ENCODE data around the gene DUSP16. TPM values are rescaled to one million over a fixed set of nuclear protein-coding genes. Genes with fewer than 3 reads are reported as not detected.

DUSP16 gene
- total RNA-seq, 1 donor from 2014 or later = 26.1 TPM

GRCh38 chr12:12507121-12507520 lies 55.5 kb downstream of the DUSP16 start:
- Histone ChIP-seq H4K20me1 (ENCODE audit: low read depth) (peaks cover 12% of the 10 kb centered on the region), H3K4me3 (no peak overlapping the region), H3K9me3 (ENCODE audit: low read depth) (no peaks in the 10 kb centered on the region), H3K27me3 (no peaks in the 10 kb centered on the region), H3K79me2 (ENCODE audit: low read depth) (peaks cover 53% of the 10 kb centered on the region), H3K4me1 (peaks cover 24% of the 10 kb centered on the region), H2AFZ (replicated peaks) (no peak overlapping the region), H3K27ac (no peak overlapping the region), H3K4me2 (peak overlapping the region; percentile 29), H3K9ac (no peak overlapping the region), H3K36me3 (no peaks in the 10 kb centered on the region), H3F3A (ENCODE audit: low read depth) (no peaks in the 10 kb centered on the region)
- Mint-ChIP-seq H3K36me3 (peaks cover 8% of the 10 kb centered on the region), H3K27me3 (ENCODE audit: insufficient read depth, low read depth) (no peaks in the 10 kb centered on the region), H3K27ac (no peak overlapping the region), H3K4me1 (peaks cover 28% of the 10 kb centered on the region), H3K9me3 (no peaks in the 10 kb centered on the region), H3K4me3 (no peak overlapping the region)
- no peak for TF ChIP-seq EZH2 (IDR thresholded peaks at IDR 0.05)
- TF ChIP-seq CTCF (IDR thresholded peaks at IDR 0.05) = no peak
- no peak for TF ChIP-seq EZH2phosphoT487 (IDR thresholded peaks at IDR 0.05)
- DNase-seq (ENCODE audit: low spot score) = no peak

GRCh38 chr12:12506496-12506890 lies 56.2 kb downstream of the DUSP16 start:
- DNase-seq (ENCODE audit: low spot score) = peak; percentile 24
- no peak overlapping the region for H3K4me3 ChIP-seq
- H3K36me3 ChIP-seq = no peaks in the 10 kb centered on the region
- peaks cover 8% of the 10 kb centered on the region for H3K36me3 Mint-ChIP-seq
- H3K27ac Mint-ChIP-seq = no peak overlapping the region
- no peaks in the 10 kb centered on the region for H3K27me3 ChIP-seq
- H3K27ac ChIP-seq = no peak overlapping the region
- peaks cover 12% of the 10 kb centered on the region for H4K20me1 ChIP-seq (ENCODE audit: low read depth)
- H3K4me1 Mint-ChIP-seq = peaks cover 28% of the 10 kb centered on the region
- H3K9me3 Mint-ChIP-seq = no peaks in the 10 kb centered on the region
- peaks cover 24% of the 10 kb centered on the region for H3K4me1 ChIP-seq
- H3K9me3 ChIP-seq (ENCODE audit: low read depth) = no peaks in the 10 kb centered on the region
- H3K27me3 Mint-ChIP-seq (ENCODE audit: insufficient read depth, low read depth) = no peaks in the 10 kb centered on the region
- no peak overlapping the region for H3K9ac ChIP-seq
- H3F3A ChIP-seq (ENCODE audit: low read depth) = no peaks in the 10 kb centered on the region
- TF ChIP-seq EZH2 (IDR thresholded peaks at IDR 0.05) (no peak), EZH2phosphoT487 (IDR thresholded peaks at IDR 0.05) (no peak), CTCF (IDR thresholded peaks at IDR 0.05) (no peak)
- H2AFZ ChIP-seq (replicated peaks) = no peak overlapping the region
- peaks cover 53% of the 10 kb centered on the region for H3K79me2 ChIP-seq (ENCODE audit: low read depth)
- H3K4me2 ChIP-seq = peak overlapping the region; percentile 29
- no peak overlapping the region for H3K4me3 Mint-ChIP-seq

GRCh38 chr12:12505544-12506495 lies 56.8 kb downstream of the DUSP16 start:
- DNase-seq (ENCODE audit: low spot score) = no peak

More at GRCh38 chr12:12505544-12506495, 56.8 kb downstream of the DUSP16 start:
- peaks cover 3% of the 10 kb centered on the region for H3F3A ChIP-seq (ENCODE audit: low read depth)
- peaks cover 24% of the 10 kb centered on the region for H3K4me1 ChIP-seq
- no peak overlapping the region for H2AFZ ChIP-seq (replicated peaks)
- peaks cover 53% of the 10 kb centered on the region for H3K79me2 ChIP-seq (ENCODE audit: low read depth)
- H3K27me3 Mint-ChIP-seq (ENCODE audit: insufficient read depth, low read depth) = no peaks in the 10 kb centered on the region
- H3K4me2 ChIP-seq = peak overlapping the region; percentile 29
- H3K9me3 ChIP-seq (ENCODE audit: low read depth) = no peaks in the 10 kb centered on the region
- H3K4me1 Mint-ChIP-seq = peaks cover 28% of the 10 kb centered on the region
- peak overlapping the region; percentile 9 for H3K27ac ChIP-seq
- no peak overlapping the region for H3K4me3 Mint-ChIP-seq
- TF ChIP-seq EZH2phosphoT487 (IDR thresholded peaks at IDR 0.05) = no peak
- TF ChIP-seq CTCF (IDR thresholded peaks at IDR 0.05) = no peak
- TF ChIP-seq EZH2 (IDR thresholded peaks at IDR 0.05) = no peak
- peaks cover 17% of the 10 kb centered on the region for H4K20me1 ChIP-seq (ENCODE audit: low read depth)
- H3K27me3 ChIP-seq = no peaks in the 10 kb centered on the region
- no peak overlapping the region for H3K4me3 ChIP-seq
- peak overlapping the region; percentile 76 for H3K27ac Mint-ChIP-seq
- no peak overlapping the region for H3K9ac ChIP-seq
- no peaks in the 10 kb centered on the region for H3K9me3 Mint-ChIP-seq
- H3K36me3 Mint-ChIP-seq = peaks cover 10% of the 10 kb centered on the region
- no peaks in the 10 kb centered on the region for H3K36me3 ChIP-seq

All from neural progenitor cell (in vitro differentiated cells).